Hepatocyte (in vitro differentiated cells): ENCODE results near the gene ARHGAP45. TPM values are rescaled to one million over a fixed set of nuclear protein-coding genes. Genes with fewer than 3 reads are reported as not detected.

ENCODE experiments used
- DNase-seq: peaks from one replicate; pipeline ENCODE4 v3.0.0-alpha.2; 2016; ENCODE audit warnings: low spot score
- H2AFZ ChIP-seq: fragments of 200-600 bp; sonication (generic); 2 replicates; pipeline ENCODE4 v1.6.0; 2016; ENCODE audit warnings: antibody characterized with exemption, mild to moderate bottlenecking
- H3K27ac ChIP-seq: fragments of 200-600 bp; sonication (generic); 2 replicates; pipeline ENCODE4 v1.5.1; 2016; ENCODE audit warnings: mild to moderate bottlenecking
- H3K27me3 ChIP-seq: fragments of 200-600 bp; sonication (generic); 2 replicates; pipeline ENCODE4 v1.6.1; 2016
- H3K36me3 ChIP-seq: fragments of 200-600 bp; sonication (generic); replicated peaks from 2 replicates; pipeline ENCODE4 v1.5.1; 2016; ENCODE audit warnings: low read depth; ENCODE audit not compliant: insufficient read depth
- H3K4me1 ChIP-seq: fragments of 200-600 bp; sonication (generic); 2 replicates; pipeline ENCODE4 v1.5.1; 2016; ENCODE audit warnings: mild to moderate bottlenecking, moderate library complexity; ENCODE audit not compliant: insufficient read depth
- H3K4me2 ChIP-seq: fragments of 200-600 bp; sonication (generic); 2 replicates; pipeline ENCODE4 v1.6.0; 2016
- H3K4me3 ChIP-seq: fragments of 200-600 bp; sonication (generic); 2 replicates; pipeline ENCODE4 v1.5.1; 2016; ENCODE audit warnings: mild to moderate bottlenecking
- H3K79me2 ChIP-seq: fragments of 200-600 bp; sonication (generic); 2 replicates; pipeline ENCODE4 v1.6.0; 2017; ENCODE audit warnings: mild to moderate bottlenecking
- H3K9me2 ChIP-seq: fragments of 200-600 bp; sonication (generic); replicated peaks from 2 replicates; pipeline ENCODE4 v1.6.0; 2017; ENCODE audit warnings: mild to moderate bottlenecking; ENCODE audit not compliant: insufficient read depth
- H3K9me3 ChIP-seq: fragments of 200-600 bp; sonication (generic); 2 replicates; pipeline ENCODE4 v1.5.1; 2016; ENCODE audit warnings: low read depth, mild to moderate bottlenecking
- H4K20me1 ChIP-seq: fragments of 200-600 bp; sonication (generic); 2 replicates; pipeline ENCODE4 v1.6.0; 2016; ENCODE audit warnings: mild to moderate bottlenecking; ENCODE audit not compliant: insufficient read depth, poor library complexity, severe bottlenecking
- EZH2 ChIP-seq: fragments of 200-600 bp; sonication (generic); IDR thresholded peaks from 2 replicates; pipeline ENCODE4 v1.6.1; 2016; ENCODE audit warnings: antibody characterized with exemption, mild to moderate bottlenecking, borderline replicate concordance
- EZH2phosphoT487 ChIP-seq: fragments of 200-600 bp; sonication (generic); IDR thresholded peaks from one replicate; pipeline ENCODE4 v1.6.1; 2018; ENCODE audit warnings: antibody characterized with exemption, mild to moderate bottlenecking, low read depth, moderate library complexity; ENCODE audit not compliant: unreplicated experiment, severe bottlenecking
- WGBS: methylation state at CpG from one replicate; pipeline ENCODE4 v1.1.6; 2016; ENCODE audit warnings: low lambda C conversion rate; ENCODE audit errors: missing lambda C conversion rate; 5-methylcytosine and 5-hydroxymethylcytosine counted together
- polyA plus RNA-seq: library from polyadenylated mRNA; unstranded; fragments of >200 nt; fragmentation: Nextera tagmentation; extraction: Ambion mirVana; gene quantifications from 2 replicates; pipeline ENCODE4 v1.2.1, GENCODE V29; 2016
- total RNA-seq: library from RNA; depleted of rRNA; stranded (reverse); fragments of >200 nt; gene quantifications from 2 replicates; pipeline ENCODE4 v1.2.3, GENCODE V29; 2014
- TF ChIP-seq, protein P1 (sequence below): fragments of 200-600 bp; sonication (generic); IDR thresholded peaks from 2 replicates; pipeline ENCODE4 v1.5.1; 2016; ENCODE audit warnings: antibody characterized with exemption, mild to moderate bottlenecking; ENCODE audit not compliant: poor library complexity

The ARHGAP45 gene
- total and polyA plus RNA-seq, 2 experiments from 2014 or later: 12.9 to 18.3 TPM

DNA sequence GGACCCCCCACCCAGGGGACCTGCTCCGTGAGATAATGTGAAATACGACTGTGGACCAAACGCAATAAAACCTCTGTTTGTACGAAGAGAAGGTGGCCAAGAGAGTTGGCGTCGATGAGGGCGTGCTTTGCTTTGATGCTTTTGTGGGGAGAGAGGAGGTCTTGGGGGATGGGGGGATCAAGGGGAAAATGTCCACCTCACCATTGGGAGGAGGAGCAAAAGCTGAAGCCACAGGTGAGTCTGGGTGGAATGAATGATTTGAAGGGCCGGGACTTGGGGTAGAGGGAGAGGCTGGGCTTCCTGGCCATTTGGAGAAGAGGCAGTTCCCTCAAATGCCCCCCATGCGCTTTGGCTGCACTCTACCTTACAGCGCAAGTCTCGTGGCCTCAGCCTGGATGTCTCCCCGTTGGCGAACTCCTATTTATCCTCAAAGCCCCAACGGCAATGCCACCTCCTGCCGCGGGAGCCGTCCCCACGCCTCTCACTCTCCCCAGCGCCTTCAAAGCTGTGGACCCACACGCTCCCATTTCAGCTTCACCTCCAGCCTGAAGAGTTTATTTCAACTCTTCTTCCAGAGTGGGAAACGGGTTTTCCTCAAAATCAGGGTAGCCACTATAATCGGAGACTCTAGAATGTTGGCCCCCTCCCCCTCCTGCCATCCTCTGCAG lies 27.9 kb upstream of the ARHGAP45 start:
- H3K27ac ChIP-seq: peak overlapping the region; percentile 28
- no peaks in the 10 kb centered on the region for H3K79me2 ChIP-seq
- peaks cover 8% of the 10 kb centered on the region for H3K4me1 ChIP-seq
- no peak overlapping the region for H3K4me3 ChIP-seq
- peak overlapping the region; percentile 73 for H3K4me2 ChIP-seq
- DNase-seq: no peak
- 57% methylated on average over 22 of the region's 22 CpGs for WGBS
- H3K27me3 ChIP-seq: no peaks in the 10 kb centered on the region
- H4K20me1 ChIP-seq: peaks cover 3% of the 10 kb centered on the region
- TF ChIP-seq EZH2 (no peak), EZH2phosphoT487 (no peak)
- TF ChIP-seq, protein P1, sequence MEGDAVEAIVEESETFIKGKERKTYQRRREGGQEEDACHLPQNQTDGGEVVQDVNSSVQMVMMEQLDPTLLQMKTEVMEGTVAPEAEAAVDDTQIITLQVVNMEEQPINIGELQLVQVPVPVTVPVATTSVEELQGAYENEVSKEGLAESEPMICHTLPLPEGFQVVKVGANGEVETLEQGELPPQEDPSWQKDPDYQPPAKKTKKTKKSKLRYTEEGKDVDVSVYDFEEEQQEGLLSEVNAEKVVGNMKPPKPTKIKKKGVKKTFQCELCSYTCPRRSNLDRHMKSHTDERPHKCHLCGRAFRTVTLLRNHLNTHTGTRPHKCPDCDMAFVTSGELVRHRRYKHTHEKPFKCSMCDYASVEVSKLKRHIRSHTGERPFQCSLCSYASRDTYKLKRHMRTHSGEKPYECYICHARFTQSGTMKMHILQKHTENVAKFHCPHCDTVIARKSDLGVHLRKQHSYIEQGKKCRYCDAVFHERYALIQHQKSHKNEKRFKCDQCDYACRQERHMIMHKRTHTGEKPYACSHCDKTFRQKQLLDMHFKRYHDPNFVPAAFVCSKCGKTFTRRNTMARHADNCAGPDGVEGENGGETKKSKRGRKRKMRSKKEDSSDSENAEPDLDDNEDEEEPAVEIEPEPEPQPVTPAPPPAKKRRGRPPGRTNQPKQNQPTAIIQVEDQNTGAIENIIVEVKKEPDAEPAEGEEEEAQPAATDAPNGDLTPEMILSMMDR: no peak
- H2AFZ ChIP-seq: no peak overlapping the region
- no peaks in the 10 kb centered on the region for H3K9me2 ChIP-seq
- H3K36me3 ChIP-seq: no peaks in the 10 kb centered on the region
- no peaks in the 10 kb centered on the region for H3K9me3 ChIP-seq

DNA sequence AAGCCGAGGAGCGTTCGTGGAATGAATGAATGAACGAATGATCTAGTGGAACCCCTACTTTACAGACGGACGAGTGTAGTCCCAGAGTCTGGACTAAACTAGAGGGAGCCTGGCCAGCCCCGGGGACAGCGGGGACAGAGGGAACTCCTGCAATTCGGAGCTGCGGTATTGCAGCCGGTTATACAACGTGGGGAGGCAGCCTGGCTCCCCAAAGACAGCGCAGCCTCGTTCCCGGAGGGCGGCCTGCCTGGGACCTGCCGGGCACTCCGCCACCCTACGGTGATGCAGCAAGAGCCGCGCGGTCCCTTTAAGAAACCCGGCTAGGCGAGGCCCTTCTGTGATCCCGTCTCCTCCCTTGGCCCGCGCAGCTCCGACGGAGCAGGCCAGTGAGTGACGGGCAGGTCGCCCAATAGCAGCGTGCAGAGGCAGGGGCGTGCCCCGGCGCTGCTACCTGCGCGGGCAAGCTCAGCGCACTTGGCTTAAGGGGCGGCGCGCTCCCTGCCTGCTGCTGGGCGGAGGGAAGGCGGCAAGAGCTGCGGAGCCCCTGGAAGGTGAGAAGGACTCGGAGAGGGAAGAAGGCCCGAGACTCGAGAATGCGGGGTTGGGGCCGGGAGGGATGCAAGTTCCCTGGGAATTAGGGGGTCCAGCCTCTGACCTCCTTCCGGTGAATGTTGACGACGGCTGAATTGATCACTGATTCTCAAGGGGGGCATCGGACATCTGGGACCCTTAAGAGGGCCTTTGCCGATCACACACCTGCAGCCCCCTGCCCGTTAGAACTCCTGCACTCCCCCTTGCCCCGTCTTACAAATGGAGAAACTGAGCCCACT lies 27.1 kb upstream of the ARHGAP45 start, which contains the start of gene ABCA7:
Gene ABCA7 (plus strand): TSS at position 462 of the 830 bp plus-strand sequence. CDS start 1,255 bp downstream, outside the sequence.
- Histone ChIP-seq H3K9me3 (no peaks in the 10 kb centered on the region), H3K4me1 (peaks cover 8% of the 10 kb centered on the region), H3K27ac (peak within 1 kb of the TSS; percentile 28), H3K27me3 (no peaks in the 10 kb centered on the region), H3K4me3 (peak within 1 kb of the TSS; percentile 15), H3K9me2 (no peaks in the 10 kb centered on the region), H3K36me3 (no peaks in the 10 kb centered on the region), H4K20me1 (peaks cover 3% of the 10 kb centered on the region), H3K79me2 (no peaks in the 10 kb centered on the region), H3K4me2 (peak within 1 kb of the TSS; percentile 84), H2AFZ (peak within 1 kb of the TSS; percentile 4)
- WGBS: 4% methylated on average over 56 of the region's 56 CpGs
- no peak for TF ChIP-seq EZH2phosphoT487
- TF ChIP-seq, protein P1: no peak
- TF ChIP-seq EZH2: no peak
- peak; percentile 98 for DNase-seq

DNA sequence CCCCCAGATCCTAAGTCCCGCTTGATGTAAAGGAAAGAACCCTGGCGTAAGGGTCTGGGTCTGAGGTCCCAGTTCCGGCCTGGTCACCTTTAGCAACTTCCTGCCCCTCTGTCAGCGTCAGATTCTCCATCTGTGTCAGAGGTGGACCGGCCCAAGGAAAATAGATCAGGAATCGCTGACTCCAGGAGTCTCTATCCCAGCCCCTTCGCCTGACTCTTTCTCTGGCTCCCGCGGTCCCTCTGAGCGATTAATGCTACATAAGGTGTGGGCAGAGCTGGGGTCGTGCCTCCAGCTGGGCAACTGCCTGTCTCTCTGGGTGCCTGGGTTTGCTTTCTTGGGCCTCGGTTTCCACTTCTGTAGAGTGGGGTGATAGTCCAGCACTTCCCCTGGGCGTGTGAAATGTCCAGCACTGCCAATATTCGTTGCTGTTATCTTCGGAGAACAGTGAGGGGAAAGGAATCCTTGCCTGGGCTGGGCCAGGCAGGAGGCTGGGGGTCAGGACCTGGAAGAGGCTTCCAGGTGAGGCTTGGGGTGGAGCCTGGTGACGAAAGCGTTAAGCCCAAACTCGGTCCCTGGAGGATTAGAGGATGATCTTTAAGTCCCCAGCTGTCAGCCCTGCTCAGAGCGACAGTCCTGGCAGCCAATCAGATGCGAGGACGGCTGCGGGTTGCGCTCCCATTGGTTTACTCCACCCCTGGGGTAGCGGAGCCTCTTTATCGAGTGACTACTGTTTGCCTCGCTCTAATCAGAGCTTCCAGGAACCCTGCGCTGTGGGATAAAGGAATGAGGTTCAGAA lies 26.3 kb upstream of the ARHGAP45 start:
- 3% methylated on average over 27 of the region's 27 CpGs for WGBS
- Histone ChIP-seq H3K4me3 (peak overlapping the region; percentile 15), H3K27ac (no peak overlapping the region), H3K4me2 (peak overlapping the region; percentile 84), H3K79me2 (no peaks in the 10 kb centered on the region), H3K9me2 (no peaks in the 10 kb centered on the region), H3K9me3 (no peaks in the 10 kb centered on the region), H3K4me1 (peaks cover 8% of the 10 kb centered on the region), H3K36me3 (no peaks in the 10 kb centered on the region), H4K20me1 (no peaks in the 10 kb centered on the region), H3K27me3 (no peaks in the 10 kb centered on the region), H2AFZ (peak overlapping the region; percentile 4)
- DNase-seq: peak; percentile 90
- TF ChIP-seq EZH2 (no peak), EZH2phosphoT487 (no peak)
- TF ChIP-seq, protein P1: no peak
